HG03060 (cell line): Measurements from ENCODE around the gene NDUFS8.

ENCODE experiments used
- ATAC-seq: cut with Tn5 transposase; IDR thresholded peaks from one replicate; pipeline ENCODE4 v1.9.1; 2021; ENCODE audit warnings: low read depth, moderate number of reproducible peaks; ENCODE audit not compliant: unreplicated experiment

The NDUFS8 gene

DNA sequence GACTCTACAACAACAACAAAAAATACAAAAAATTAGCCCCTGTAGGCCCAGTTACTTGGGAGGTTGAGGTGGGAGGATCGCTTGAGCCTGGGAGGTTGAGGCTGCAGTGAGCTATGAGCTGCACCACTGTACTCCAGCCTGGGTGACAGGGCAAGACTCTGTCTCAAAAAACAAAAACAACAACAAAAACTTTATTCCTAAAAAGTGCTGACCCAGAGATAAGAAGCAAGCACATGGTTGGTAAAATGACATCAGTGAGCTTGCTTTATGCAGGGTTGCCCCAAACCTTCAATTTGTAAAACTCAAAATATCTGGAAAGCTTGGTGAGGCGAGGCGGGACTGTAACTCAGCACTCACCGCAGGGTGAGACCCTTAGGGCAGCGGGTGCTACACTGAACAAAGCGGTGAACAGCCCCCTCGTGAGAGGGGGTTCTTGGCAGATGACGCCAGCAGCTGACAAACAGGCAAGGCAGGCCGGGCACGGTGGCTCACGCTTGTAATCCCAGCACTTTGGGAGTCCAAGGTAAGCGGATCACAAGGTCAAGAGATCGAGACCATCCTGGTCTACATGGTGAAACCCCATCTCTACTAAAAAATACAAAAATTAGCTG lies 4.9 kb downstream of the NDUFS8 start:
- ATAC-seq = no peak

DNA sequence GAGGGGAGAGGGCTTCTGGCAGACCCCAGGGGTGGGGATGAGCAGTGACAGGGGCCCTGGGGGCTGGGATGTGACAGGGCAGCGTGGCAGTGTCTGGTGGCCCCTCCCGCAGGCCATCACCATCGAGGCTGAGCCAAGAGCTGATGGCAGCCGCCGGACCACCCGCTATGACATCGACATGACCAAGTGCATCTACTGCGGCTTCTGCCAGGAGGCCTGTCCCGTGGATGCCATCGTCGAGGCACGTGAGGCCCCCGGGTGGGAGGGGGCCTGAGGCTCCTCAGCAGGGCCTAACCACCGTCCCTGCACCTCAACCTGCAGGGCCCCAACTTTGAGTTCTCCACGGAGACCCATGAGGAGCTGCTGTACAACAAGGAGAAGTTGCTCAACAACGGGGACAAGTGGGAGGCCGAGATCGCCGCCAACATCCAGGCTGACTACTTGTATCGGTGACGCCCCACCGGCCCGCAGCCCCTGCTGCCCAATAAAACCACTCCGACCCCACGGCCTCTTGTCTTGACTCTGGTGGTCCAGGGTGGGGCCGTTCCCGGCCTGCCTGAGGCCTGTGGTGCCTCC lies 5.7 kb downstream of the NDUFS8 start:
- no peak for ATAC-seq

DNA sequence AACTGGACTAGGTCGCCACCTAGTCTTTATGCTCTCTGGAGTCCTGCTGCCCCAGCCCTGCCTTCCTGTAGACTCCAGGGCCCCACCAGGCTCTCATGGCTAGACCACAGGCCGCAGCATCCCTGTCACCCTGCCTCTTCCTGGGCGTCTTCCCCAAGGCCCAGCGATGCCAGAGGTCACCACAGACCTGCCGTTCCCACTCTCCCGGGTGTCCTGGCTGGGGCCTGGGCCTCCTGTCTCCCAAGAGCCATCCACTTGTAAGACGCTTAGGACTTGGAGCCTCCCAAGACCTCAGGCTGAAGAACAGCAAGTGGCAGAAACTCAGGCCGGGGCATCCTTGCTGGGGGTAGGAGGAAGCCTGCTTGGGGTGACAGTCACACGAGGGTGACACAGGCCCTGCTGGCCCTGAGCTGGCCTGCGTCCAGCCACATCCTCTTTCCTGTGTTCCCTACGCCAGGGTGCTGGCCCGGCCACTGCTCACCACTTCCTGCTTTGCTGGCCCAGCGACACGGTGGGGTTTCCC lies 6.3 kb downstream of the NDUFS8 start:
- no peak for ATAC-seq

DNA sequence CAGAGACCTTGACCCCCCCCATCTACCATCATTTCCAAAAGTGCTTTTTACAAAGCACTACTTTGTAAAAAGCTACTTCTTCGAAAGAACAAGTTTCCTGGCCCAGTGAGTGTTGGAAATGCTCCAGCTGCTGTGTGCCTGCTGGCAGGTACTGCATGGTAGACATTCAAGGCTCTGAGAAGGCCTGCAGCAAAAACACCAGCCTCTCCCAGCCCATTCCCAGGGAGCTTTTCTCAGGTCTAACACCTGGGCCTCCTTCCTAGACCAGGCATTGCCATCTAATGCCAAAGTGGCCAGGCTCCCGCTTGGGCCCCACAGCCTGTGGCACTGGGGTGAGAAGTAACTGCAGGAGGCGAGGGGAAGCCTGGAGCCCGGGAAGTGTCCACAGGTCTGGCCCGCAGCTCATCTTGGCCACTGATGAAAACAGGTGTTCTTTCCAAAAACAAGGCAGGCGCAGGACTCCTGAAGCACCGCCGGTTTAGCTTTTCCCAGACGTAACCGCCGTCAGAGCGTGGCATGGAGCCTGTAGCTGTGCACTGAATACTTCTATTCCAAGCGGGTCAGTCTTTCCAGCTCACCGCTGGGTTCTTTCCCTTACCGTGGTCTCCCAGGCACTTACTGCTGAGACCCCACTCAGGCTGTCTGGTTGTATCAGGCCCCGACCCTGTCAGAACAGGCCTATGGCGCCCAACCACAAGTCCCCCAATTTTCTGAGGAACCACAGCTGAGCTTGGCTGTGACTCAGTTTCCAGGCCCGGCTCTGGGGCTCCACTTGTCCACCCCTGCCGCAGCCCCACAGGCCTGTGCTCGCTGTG lies 7.1 kb downstream of the NDUFS8 start:
- no peak for ATAC-seq

DNA sequence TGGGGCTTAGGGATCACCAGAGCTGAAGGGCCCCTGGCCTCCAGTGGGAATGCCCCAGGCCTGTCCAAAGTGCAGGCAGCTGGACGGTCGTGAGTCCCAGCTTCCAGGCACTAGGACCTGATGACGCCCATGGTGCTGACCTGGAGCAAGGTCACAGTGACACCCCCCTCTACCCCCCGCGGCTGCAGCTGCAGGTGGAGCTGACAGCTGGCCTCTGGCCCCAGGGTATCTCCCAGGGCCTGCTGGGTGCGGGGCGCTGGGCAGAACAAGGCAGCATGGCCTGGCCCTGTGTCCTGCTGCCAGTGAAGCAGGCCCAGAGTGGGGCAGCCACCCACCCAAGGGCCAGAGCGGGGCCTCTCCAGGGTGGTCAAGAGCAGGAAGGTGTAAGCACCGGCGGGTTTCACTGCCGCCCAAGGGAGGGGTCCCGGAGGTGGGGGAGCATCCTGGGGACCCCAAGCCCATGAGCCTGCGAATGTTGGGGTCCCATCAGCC lies 7.8 kb downstream of the NDUFS8 start:
- ATAC-seq = no peak

DNA sequence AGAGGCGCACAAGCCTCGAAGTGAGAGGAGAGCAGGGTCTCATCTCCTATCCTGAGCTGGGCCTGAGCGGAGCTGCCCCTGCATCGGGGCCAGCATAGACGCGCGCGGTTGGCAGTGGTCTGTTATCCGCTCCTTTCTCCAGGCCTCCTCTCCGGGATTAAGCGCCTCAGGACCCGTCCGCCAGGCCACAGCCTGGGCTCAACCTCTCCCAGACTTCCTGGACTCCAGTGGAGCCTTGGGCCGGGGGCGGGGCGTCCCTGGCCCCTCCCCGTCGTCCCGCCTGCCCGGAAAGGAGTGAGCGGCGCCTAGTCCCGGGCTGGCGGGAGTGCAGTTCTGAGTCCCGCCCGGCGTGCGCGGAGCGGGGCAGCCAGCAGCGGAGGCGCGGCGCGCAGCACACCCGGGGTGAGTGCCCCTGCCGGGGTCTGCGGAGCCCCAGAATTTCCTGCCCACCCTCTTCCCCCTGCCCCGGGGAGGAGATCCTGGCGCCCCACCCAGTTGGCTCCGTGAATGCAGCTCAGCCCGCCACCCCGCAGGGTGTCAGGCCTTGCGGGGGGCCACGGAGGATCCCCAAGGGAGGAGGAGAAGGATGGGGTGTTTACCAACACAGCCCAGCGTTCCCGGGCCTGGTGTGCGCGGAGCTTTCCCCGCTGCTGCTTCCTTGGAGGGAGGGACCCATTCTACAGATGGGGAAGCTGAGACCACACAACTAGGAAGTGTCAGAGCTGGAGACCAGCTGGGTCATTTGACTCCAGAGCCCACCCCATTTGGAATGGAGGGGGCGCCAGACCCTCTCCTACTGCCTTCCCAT lies 8.4 kb downstream of the NDUFS8 start, which contains the start of gene TCIRG1:
TCIRG1 (plus strand) TSS at position 308 of the 808 bp plus-strand sequence. CDS start 2,247 bp downstream, outside the sequence.
- ATAC-seq = no peak

DNA sequence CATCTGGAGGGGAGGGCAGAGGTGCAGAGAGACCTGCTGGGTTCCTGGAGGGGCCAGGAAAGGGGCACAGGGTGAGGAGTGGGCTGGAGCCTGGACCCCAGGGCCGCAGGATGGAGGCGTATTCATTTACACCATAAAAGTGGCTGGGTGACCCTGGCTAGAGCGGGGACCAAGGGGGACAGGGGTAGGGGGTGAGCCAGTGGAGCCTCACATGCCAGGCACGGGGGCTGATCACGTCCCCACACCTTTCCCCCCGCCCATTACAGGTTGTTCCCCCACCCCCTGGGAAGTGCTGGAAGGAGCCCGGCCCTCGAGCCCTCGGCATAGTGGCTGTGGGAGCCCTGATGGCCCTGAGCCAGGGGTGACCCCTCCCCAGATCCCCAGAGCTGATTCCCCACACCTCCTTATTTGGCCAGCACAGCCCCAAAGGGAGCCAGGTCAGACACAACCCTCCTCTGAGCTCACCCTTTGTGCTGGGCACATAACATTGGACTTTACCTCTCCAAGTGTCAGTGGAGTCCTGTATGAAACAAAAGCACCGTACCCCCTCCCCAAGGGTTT lies 9.1 kb downstream of the NDUFS8 start:
- ATAC-seq = no peak

DNA sequence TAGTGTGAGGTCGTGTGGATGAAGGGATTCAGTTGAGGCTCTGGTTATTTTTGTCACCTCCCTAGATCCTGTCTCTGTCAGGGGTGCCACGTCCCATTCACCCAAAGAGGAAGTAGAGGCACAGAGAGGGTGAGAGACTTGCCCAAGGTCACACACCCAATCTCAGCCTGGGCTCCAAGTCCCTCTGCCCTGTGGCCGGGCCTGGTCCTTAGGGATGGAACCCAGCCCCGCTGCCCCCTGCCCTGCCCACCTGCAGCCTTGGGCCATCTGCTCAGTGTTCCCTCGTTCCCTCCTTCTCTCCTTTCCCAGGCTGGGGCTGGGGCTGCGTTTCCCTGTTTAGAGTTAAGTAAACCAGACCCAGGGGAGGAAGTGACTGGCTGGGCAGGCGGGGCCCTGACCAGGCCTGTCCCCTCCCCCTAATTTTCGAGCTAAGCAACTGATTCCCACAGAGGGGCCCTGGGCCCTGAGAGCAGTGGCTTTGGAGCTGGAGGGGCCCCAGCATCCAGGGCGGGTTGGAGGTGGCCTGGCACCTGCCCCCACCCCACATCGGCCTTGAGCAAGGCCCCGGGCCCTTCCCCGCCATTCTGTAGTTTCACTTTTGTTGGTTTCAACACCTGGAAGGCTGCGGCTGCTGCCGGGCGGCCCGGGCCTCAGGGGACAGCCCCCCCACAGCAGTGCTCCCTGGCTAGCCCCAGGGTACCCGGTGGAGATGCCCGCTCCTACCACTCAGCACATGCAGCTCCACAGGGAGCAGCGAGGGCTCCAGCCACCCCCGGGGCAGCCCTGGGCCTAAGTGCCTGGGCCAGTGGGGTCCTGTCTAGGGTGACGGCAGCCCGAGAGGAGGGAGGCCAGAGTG lies 9.8 kb downstream of the NDUFS8 start:
- no peak for ATAC-seq

DNA sequence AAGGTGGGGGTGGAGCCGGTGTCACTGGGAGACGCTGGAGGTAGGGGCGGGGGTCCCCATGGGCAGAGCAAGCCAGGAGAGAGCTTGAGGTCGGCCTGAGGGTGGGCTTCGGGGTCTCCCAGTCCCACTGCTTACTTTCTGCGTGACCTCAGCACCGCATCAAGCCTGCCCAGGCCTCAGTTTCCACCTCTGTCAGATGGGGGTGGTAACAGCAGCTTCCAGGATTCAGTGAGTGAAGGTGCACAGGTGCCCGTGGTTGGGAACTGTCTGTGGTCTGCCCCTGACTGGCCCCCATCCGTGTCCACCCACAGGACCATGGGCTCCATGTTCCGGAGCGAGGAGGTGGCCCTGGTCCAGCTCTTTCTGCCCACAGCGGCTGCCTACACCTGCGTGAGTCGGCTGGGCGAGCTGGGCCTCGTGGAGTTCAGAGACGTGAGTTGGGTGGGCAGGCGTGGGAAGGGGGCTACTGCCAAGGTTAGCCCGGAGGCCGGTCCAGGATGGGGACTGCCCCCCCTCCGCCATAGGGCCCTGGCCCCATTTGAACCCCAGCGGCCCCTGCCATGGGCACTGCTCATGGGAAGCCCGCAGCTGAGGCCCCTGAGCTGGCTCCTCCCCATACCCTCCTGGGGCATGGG lies 10.6 kb downstream of the NDUFS8 start:
- no peak for ATAC-seq

DNA sequence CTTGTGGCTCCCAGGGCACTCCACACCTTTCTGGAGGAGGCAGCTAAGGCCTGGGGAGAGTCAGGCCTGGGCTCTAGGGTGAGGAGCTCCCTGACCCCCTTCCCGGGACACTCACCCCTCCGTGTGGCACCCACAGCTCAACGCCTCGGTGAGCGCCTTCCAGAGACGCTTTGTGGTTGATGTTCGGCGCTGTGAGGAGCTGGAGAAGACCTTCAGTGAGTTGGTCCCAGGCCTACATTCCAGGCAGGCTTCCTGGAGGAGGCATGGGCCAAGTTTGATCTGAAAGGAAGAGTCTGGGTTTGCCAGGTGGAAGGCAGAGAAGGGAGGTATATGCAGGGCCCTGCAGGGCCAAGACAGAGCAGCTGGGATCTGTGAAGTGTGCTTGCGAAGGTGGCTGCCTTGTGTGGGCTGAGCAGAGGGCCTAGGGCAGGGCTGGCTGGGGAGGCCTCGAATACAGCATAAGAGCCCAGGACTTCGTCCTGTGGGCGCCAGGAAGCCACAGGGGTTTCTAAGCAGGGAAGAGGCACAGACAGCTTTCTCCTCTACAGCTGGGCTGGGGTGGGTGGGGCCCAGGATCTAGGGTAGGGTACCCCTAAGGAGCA lies 11.2 kb downstream of the NDUFS8 start:
- ATAC-seq = no peak

DNA sequence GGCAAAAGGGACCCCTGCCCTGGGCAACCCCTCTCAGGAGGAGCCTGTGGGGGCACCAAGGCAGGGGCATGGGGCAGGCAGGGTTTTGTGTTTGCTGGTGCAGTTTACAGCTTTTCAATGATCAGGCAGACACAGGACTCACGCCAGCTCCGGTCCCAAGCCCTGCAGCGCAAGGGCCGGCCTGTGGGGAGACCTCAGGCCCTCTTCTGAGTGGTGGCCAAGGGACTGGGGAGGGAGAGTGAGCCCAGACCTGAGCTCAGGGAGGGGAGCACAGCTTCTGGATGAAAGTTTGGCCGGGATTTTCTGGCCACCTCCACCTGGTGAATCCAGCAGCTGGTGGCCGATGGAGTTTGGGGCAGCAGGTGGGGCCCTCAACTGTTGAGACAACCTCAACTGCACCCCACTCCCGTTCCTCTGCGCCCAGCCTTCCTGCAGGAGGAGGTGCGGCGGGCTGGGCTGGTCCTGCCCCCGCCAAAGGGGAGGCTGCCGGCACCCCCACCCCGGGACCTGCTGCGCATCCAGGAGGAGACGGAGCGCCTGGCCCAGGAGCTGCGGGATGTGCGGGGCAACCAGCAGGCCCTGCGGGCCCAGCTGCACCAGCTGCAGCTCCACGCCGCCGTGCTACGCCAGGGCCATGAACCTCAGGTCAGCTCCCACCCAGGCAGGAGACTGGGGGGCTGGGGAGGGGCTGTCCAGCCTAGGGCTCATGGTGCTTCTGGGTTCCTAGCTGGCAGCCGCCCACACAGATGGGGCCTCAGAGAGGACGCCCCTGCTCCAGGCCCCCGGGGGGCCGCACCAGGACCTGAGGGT lies 11.9 kb downstream of the NDUFS8 start:
- ATAC-seq = no peak

DNA sequence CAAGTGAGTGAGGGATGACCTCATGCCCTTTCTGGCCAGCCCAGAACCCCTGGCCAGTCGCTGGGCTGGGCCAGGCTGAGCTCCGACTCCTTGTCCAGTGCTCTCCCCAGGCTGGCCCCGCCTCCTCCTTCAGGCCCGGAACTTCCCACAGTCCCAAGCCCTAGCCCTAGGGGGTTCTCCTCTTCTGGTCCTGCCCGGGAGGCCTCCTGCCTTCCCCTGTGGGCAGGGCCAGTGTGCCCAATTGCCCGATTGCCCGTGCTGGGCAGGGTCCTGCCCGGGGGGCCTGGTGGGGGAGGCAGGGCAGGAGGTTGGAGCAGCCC lies 12.5 kb downstream of the NDUFS8 start:
- ATAC-seq = no peak

DNA sequence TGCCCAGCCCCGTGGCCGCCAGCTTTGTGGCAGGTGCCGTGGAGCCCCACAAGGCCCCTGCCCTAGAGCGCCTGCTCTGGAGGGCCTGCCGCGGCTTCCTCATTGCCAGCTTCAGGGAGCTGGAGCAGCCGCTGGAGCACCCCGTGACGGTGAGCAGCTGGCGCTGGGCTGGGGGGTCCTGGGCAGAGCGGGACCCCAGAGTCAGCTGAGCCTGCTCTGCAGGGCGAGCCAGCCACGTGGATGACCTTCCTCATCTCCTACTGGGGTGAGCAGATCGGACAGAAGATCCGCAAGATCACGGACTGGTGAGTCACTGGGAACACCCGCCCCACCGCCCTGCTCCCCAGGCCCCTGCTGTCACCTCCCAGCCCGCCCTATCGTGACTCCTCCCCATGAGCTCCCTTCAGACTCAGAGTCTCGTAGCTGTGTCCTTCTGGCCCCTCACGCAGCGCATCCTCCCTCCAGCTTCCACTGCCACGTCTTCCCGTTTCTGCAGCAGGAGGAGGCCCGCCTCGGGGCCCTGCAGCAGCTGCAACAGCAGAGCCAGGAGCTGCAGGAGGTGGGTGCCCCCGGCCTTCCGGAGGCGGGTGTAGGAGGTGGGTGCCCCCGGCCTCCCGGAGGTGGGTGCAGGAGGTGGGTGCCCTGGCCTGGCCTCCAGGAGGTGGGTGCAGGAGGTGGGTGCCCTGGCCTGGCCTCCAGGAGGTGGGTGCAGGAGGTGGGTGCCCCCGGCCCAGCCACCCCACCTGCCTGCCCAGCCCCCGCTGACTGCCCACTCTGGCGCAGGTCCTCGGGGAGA lies 13.1 kb downstream of the NDUFS8 start:
- no peak for ATAC-seq

DNA sequence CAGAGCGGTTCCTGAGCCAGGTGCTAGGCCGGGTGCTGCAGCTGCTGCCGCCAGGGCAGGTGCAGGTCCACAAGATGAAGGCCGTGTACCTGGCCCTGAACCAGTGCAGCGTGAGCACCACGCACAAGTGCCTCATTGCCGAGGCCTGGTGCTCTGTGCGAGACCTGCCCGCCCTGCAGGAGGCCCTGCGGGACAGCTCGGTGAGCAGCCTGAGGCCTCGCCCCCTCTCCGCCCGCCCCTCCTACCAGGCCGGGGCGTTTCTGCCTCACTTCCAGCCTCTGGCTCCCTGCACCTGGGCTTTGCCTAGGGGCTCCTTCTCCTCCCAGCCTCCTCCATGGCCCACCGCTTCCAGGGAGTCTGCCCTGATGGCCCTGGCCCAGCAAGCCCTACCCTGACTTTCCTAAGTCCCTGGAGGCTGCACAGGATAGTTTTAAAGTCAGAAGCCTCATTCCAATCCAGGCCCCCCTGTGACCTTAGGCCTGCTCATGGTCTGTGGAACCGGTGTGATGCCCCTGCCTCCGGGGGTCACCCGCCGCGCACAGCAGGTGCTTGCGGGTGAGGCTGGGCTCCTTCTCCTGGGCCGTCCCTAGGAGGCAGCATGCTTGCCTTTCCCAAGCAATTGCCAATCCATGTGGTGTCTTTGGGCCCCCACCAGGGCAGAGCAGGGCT lies 13.8 kb downstream of the NDUFS8 start:
- no peak for ATAC-seq

DNA sequence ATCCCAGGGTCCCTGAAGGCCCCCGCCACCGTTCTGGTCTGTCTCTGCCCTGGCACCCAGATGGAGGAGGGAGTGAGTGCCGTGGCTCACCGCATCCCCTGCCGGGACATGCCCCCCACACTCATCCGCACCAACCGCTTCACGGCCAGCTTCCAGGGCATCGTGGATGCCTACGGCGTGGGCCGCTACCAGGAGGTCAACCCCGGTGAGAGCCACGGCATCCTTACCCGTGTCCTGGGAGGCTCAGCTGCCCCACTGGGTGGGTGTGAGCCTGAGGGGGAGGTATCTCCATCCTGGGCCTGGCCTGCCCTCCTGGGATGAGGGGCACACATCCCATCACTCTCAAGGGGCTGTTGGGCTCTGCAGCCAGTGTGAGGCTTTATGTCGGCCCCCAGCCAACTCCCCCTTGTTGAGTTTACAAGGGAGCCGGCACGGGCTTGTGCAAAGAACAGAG lies 14.4 kb downstream of the NDUFS8 start:
- no peak for ATAC-seq
